Activated CD4-positive, alpha-beta T cell treated with anti-CD3 and anti-CD28 coated beads for 36 hours (primary cell): ENCODE results near the gene SFXN2. TPM values are rescaled to one million over a fixed set of nuclear protein-coding genes. Genes with fewer than 3 reads are reported as not detected.
"Not testable (repeated sequence)": the region's sequence is repeated elsewhere in the genome, so short reads cannot be mapped to it uniquely, and the experiment has no call there.

Source experiments
- ATAC-seq: fragments of 200-7000 bp; cut with Tn5 transposase; one replicate; pipeline ENCODE4 v1.10.0; 2021; ENCODE audit warnings: mild to moderate bottlenecking, moderate library complexity
- CTCF ChIA-PET: fragments of 350-600 bp; sonication (Branson Sonifier 250); formaldehyde crosslinking; loops from one replicate; lab custom pipeline; 2021; ENCODE audit warnings: antibody characterized with exemption; lab: Charles Lee
- POLR2A ChIA-PET: fragments of 350-600 bp; sonication (Branson Sonifier 250); formaldehyde crosslinking; loops from one replicate; lab custom pipeline; 2021; ENCODE audit warnings: antibody characterized with exemption, inconsistent platforms; lab: Charles Lee
- DNase-seq: peaks from one replicate; pipeline ENCODE4 v3.0.0-alpha.2; 2020
- H3K27ac Mint-ChIP-seq: one replicate; pipeline ENCODE4 v1.8.0; 2021; ENCODE audit warnings: mixed read lengths
- H3K27me3 Mint-ChIP-seq: one replicate; pipeline ENCODE4 v1.8.0; 2021; ENCODE audit warnings: mixed read lengths
- H3K36me3 Mint-ChIP-seq: one replicate; pipeline ENCODE4 v1.8.0; 2021; ENCODE audit warnings: low read depth, mixed read lengths
- H3K4me1 Mint-ChIP-seq: one replicate; pipeline ENCODE4 v1.8.0; 2021; ENCODE audit warnings: mixed read lengths
- H3K4me3 Mint-ChIP-seq: one replicate; pipeline ENCODE4 v1.8.0; 2021; ENCODE audit warnings: mild to moderate bottlenecking, moderate library complexity, mixed read lengths
- H3K9me3 Mint-ChIP-seq: one replicate; pipeline ENCODE4 v1.8.0; 2021; ENCODE audit warnings: low read depth, mixed read lengths
- intact Hi-C, 2 experiments: fragments of 100-400 bp; cut with DNase I in 1 of 2; cut with micrococcal nuclease in 1 of 2; formaldehyde crosslinking; loops; one replicate each; pipeline versions ENCODE4 v1.14.2 to v1.15.1; 2022 to 2024; cut with DNase I, micrococcal nuclease
- total RNA-seq, 2 experiments: library from RNA; stranded (reverse); gene quantifications; one replicate each; pipeline ENCODE4 v1.2.3, GENCODE V29; 2021

Gene SFXN2
- total RNA-seq, 2 experiments from 2014 or later, result 18.2 to 20.7 TPM

- H3K27me3 Mint-ChIP-seq, result no peaks in the 10 kb centered on the region
- peak overlapping the region; percentile 23 for H3K27ac Mint-ChIP-seq
- intact Hi-C loops, result no loop called here
- ATAC-seq, result no peak
- peaks cover 45% of the 10 kb centered on the region for H3K4me1 Mint-ChIP-seq
- peaks cover 11% of the 10 kb centered on the region for H3K36me3 Mint-ChIP-seq
- no peak for DNase-seq
- ChIA-PET POLR2A (no interaction called here), CTCF (interaction anchor here (0.6 to 4.1 kb wide), 11 partner anchors 9 to 582 kb away, joined by 3 to 26 read pairs (median 3); partner anchors contain the start of gene WBP1L)
- H3K4me3 Mint-ChIP-seq, result no peak overlapping the region
- H3K9me3 Mint-ChIP-seq, result no peaks in the 10 kb centered on the region
Measured at GRCh38 chr10:102752266-102752930, 38.0 kb downstream of the SFXN2 start.

- CTCF ChIA-PET, result interaction anchor here (0.6 to 4.1 kb wide), 10 partner anchors 10 to 148 kb away, joined by 3 to 26 read pairs (median 4); partner anchors contain the start of gene WBP1L
- H3K4me1 Mint-ChIP-seq, result peaks cover 45% of the 10 kb centered on the region
- ATAC-seq, result peak; percentile 78
- intact Hi-C loops, result no loop called here
- no peak overlapping the region for H3K27ac Mint-ChIP-seq
- peaks cover 11% of the 10 kb centered on the region for H3K36me3 Mint-ChIP-seq
- POLR2A ChIA-PET, result no interaction called here
- peak; percentile 35 for DNase-seq
- no peak overlapping the region for H3K4me3 Mint-ChIP-seq
- no peaks in the 10 kb centered on the region for H3K27me3 Mint-ChIP-seq
- no peaks in the 10 kb centered on the region for H3K9me3 Mint-ChIP-seq
Measured at GRCh38 chr10:102752934-102753664, 38.7 kb downstream of the SFXN2 start.

- H3K4me1 Mint-ChIP-seq, result peaks cover 45% of the 10 kb centered on the region
- no peak overlapping the region for H3K4me3 Mint-ChIP-seq
- H3K27me3 Mint-ChIP-seq, result no peaks in the 10 kb centered on the region
- H3K27ac Mint-ChIP-seq, result no peak overlapping the region
- ChIA-PET POLR2A (no interaction called here), CTCF (interaction anchor here (0.6 to 4.1 kb wide), 6 partner anchors 10 to 148 kb away, joined by 3 to 26 read pairs (median 10); no protein-coding TSS in a partner anchor)
- ATAC-seq (no peak), DNase-seq (no peak)
- no peaks in the 10 kb centered on the region for H3K9me3 Mint-ChIP-seq
- H3K36me3 Mint-ChIP-seq, result peaks cover 11% of the 10 kb centered on the region
- intact Hi-C loops, result no loop called here
Measured at GRCh38 chr10:102753718-102754117, 39.3 kb downstream of the SFXN2 start.

GRCh38 chr10:102757323-102757722, 42.9 kb downstream of the SFXN2 start:
- H3K9me3 Mint-ChIP-seq, result no peaks in the 10 kb centered on the region
- POLR2A ChIA-PET, result interaction anchor here (0.6 kb wide), 1 partner anchor 20 kb away, joined by 6 read pairs; no protein-coding TSS in a partner anchor
- intact Hi-C loops, result no loop called here

GRCh38 chr10:102758240-102758932, 44.0 kb downstream of the SFXN2 start:
- Mint-ChIP-seq H3K9me3 (no peaks in the 10 kb centered on the region), H3K4me1 (peaks cover 34% of the 10 kb centered on the region), H3K36me3 (peaks cover 30% of the 10 kb centered on the region), H3K27me3 (no peaks in the 10 kb centered on the region), H3K27ac (peak overlapping the region; percentile 72), H3K4me3 (peak overlapping the region; percentile 33)
- ATAC-seq, result peak; percentile 44
- intact Hi-C loops, result no loop called here
- ChIA-PET POLR2A (interaction anchor here (0.6 kb wide), 1 partner anchor 19 kb away, joined by 6 read pairs; no protein-coding TSS in a partner anchor), CTCF (interaction anchor here (0.5 kb wide), 1 partner anchor 46 kb away, joined by 4 read pairs; no protein-coding TSS in a partner anchor)
- DNase-seq, result no peak

More at GRCh38 chr10:102757323-102757722, 42.9 kb downstream of the SFXN2 start:
- H3K4me3 Mint-ChIP-seq, result no peak overlapping the region
- H3K36me3 Mint-ChIP-seq, result peaks cover 24% of the 10 kb centered on the region
- CTCF ChIA-PET, result interaction anchor here (0.6 kb wide), 1 partner anchor 144 kb away, joined by 3 read pairs; no protein-coding TSS in a partner anchor
- ATAC-seq (no peak), DNase-seq (no peak)
- H3K27me3 Mint-ChIP-seq, result no peaks in the 10 kb centered on the region
- peaks cover 39% of the 10 kb centered on the region for H3K4me1 Mint-ChIP-seq
- H3K27ac Mint-ChIP-seq, result no peak overlapping the region

GRCh38 chr10:102758933-102759262, 44.5 kb downstream of the SFXN2 start:
- ATAC-seq, H3K9me3 Mint-ChIP-seq, DNase-seq, POLR2A ChIA-PET, H3K27me3 Mint-ChIP-seq, intact Hi-C loops: not testable (repeated sequence)
- Mint-ChIP-seq H3K4me3 (peak overlapping the region; percentile 33), H3K36me3 (peaks cover 30% of the 10 kb centered on the region), H3K4me1 (peaks cover 30% of the 10 kb centered on the region), H3K27ac (peak overlapping the region; percentile 72)
- CTCF ChIA-PET, result interaction anchor here (0.5 kb wide), 1 partner anchor 46 kb away, joined by 4 read pairs; no protein-coding TSS in a partner anchor

- Mint-ChIP-seq H3K27me3 (no peaks in the 10 kb centered on the region), H3K9me3 (no peaks in the 10 kb centered on the region), H3K4me3 (no peak overlapping the region), H3K36me3 (peaks cover 30% of the 10 kb centered on the region), H3K27ac (no peak overlapping the region), H3K4me1 (peaks cover 36% of the 10 kb centered on the region)
- ATAC-seq (no peak), DNase-seq (no peak)
- ChIA-PET POLR2A (no interaction called here), CTCF (interaction anchor here (1.2 to 1.7 kb wide), 2 partner anchors 15 to 38 kb away, joined by 3 to 4 read pairs; partner anchors contain the start of gene WBP1L)
- intact Hi-C loops, result no loop called here
Measured at GRCh38 chr10:102759497-102760210, 45.2 kb downstream of the SFXN2 start.

GRCh38 chr10:102761981-102762380, 47.5 kb downstream of the SFXN2 start:
- intact Hi-C loops, result no loop called here
- ChIA-PET POLR2A (no interaction called here), CTCF (interaction anchor here (0.5 to 3.3 kb wide), 3 partner anchors 8 to 139 kb away, joined by 3 to 18 read pairs (median 3); no protein-coding TSS in a partner anchor)
- Mint-ChIP-seq H3K4me1 (peaks cover 42% of the 10 kb centered on the region), H3K36me3 (peaks cover 37% of the 10 kb centered on the region), H3K27ac (no peak overlapping the region), H3K9me3 (no peaks in the 10 kb centered on the region), H3K4me3 (no peak overlapping the region), H3K27me3 (no peaks in the 10 kb centered on the region)
- ATAC-seq, result no peak
- no peak for DNase-seq

- ChIA-PET CTCF (interaction anchor here (0.5 to 3.3 kb wide), 5 partner anchors 8 to 139 kb away, joined by 3 to 18 read pairs (median 3); no protein-coding TSS in a partner anchor), POLR2A (no interaction called here)
- peaks cover 34% of the 10 kb centered on the region for H3K36me3 Mint-ChIP-seq
Measured at GRCh38 chr10:102762401-102763015, 48.1 kb downstream of the SFXN2 start.

GRCh38 chr10:102763037-102763607, 48.7 kb downstream of the SFXN2 start:
- no peak overlapping the region for H3K27ac Mint-ChIP-seq
- DNase-seq (no peak), ATAC-seq (no peak)
- H3K36me3 Mint-ChIP-seq, result peaks cover 34% of the 10 kb centered on the region
- H3K27me3 Mint-ChIP-seq, result no peaks in the 10 kb centered on the region
- ChIA-PET POLR2A (no interaction called here), CTCF (interaction anchor here (0.7 to 3.3 kb wide), 4 partner anchors 9 to 134 kb away, joined by 3 to 18 read pairs (median 3); no protein-coding TSS in a partner anchor)
- peaks cover 48% of the 10 kb centered on the region for H3K4me1 Mint-ChIP-seq
- no peaks in the 10 kb centered on the region for H3K9me3 Mint-ChIP-seq
- H3K4me3 Mint-ChIP-seq, result no peak overlapping the region
- intact Hi-C loops, result no loop called here

More at GRCh38 chr10:102762401-102763015, 48.1 kb downstream of the SFXN2 start:
- Mint-ChIP-seq H3K27ac (no peak overlapping the region), H3K9me3 (no peaks in the 10 kb centered on the region), H3K27me3 (no peaks in the 10 kb centered on the region), H3K4me3 (no peak overlapping the region), H3K4me1 (peaks cover 44% of the 10 kb centered on the region)
- ATAC-seq (no peak), DNase-seq (no peak)
- intact Hi-C loops, result no loop called here
